GM23248 (cell line): ENCODE results near the gene WNT10A. TPM values are rescaled to one million over a fixed set of nuclear protein-coding genes. Genes with fewer than 3 reads are reported as not detected.
A peak's percentile ranks its signal among the peaks of the same experiment; 100 is the strongest.

Experiments used
- DNase-seq: peaks from one replicate; pipeline ENCODE4 v3.0.0-alpha.2; 2015
- H2AFZ ChIP-seq: fragments of 200-600 bp; sonication (generic); 2 replicates; pipeline ENCODE4 v1.6.1; 2016; ENCODE audit warnings: antibody characterized with exemption
- H3F3A ChIP-seq: fragments of 200-600 bp; sonication (generic); 2 replicates; pipeline ENCODE4 v1.6.1; 2016; ENCODE audit warnings: mild to moderate bottlenecking, antibody characterized with exemption, mixed run types; ENCODE audit not compliant: insufficient read depth
- H3K27ac ChIP-seq: fragments of 200-600 bp; sonication (generic); 2 replicates; pipeline ENCODE4 v1.5.1; 2016; ENCODE audit warnings: mild to moderate bottlenecking
- H3K27me3 ChIP-seq: fragments of 200-600 bp; sonication (generic); replicated peaks from 2 replicates; pipeline ENCODE4 v1.6.1; 2016; ENCODE audit warnings: mild to moderate bottlenecking; ENCODE audit not compliant: insufficient read depth
- H3K36me3 ChIP-seq: fragments of 200-600 bp; sonication (generic); 2 replicates; pipeline ENCODE4 v1.6.1; 2016; ENCODE audit warnings: low read depth, mild to moderate bottlenecking
- H3K4me1 ChIP-seq: fragments of 200-600 bp; sonication (generic); 2 replicates; pipeline ENCODE4 v1.6.1; 2016; ENCODE audit warnings: mild to moderate bottlenecking; ENCODE audit not compliant: insufficient read depth
- H3K4me2 ChIP-seq: fragments of 200-600 bp; sonication (generic); one replicate; pipeline ENCODE4 v1.6.1; 2016; ENCODE audit warnings: mild to moderate bottlenecking; ENCODE audit not compliant: unreplicated experiment
- H3K4me3 ChIP-seq: fragments of 200-600 bp; sonication (generic); 2 replicates; pipeline ENCODE4 v1.5.1; 2016; ENCODE audit warnings: mild to moderate bottlenecking
- H3K79me2 ChIP-seq: fragments of 200-600 bp; sonication (generic); 2 replicates; pipeline ENCODE4 v1.6.1; 2016; ENCODE audit warnings: mild to moderate bottlenecking; ENCODE audit not compliant: insufficient read depth
- H3K9ac ChIP-seq: fragments of 200-600 bp; sonication (generic); 2 replicates; pipeline ENCODE4 v1.6.1; 2016; ENCODE audit warnings: mild to moderate bottlenecking
- H3K9me2 ChIP-seq: fragments of 200-600 bp; sonication (generic); 2 replicates; pipeline ENCODE4 v1.6.1; 2016; ENCODE audit warnings: mixed run types, mild to moderate bottlenecking, moderate library complexity; ENCODE audit not compliant: insufficient read depth
- H3K9me3 ChIP-seq: fragments of 200-600 bp; sonication (generic); one replicate; pipeline ENCODE4 v1.6.1; 2017; ENCODE audit warnings: low read depth
- H4K20me1 ChIP-seq: fragments of 200-600 bp; sonication (generic); 2 replicates; pipeline ENCODE4 v1.6.0; 2016; ENCODE audit not compliant: insufficient read depth
- EZH2 ChIP-seq: fragments of 200-600 bp; sonication (generic); IDR thresholded peaks from 2 replicates; pipeline ENCODE4 v1.6.1; 2018; ENCODE audit warnings: antibody characterized with exemption, mild to moderate bottlenecking; ENCODE audit not compliant: insufficient read depth, poor library complexity, severe bottlenecking
- EZH2phosphoT487 ChIP-seq: fragments of 200-600 bp; sonication (generic); IDR thresholded peaks from 2 replicates; pipeline ENCODE4 v1.6.1; 2018; ENCODE audit warnings: antibody characterized with exemption, moderate library complexity, mild to moderate bottlenecking, low read depth; ENCODE audit not compliant: insufficient read depth
- WGBS, 2 experiments: methylation state at CpG; one replicate each; pipeline ENCODE4 v1.1.6; 2015 to 2017; ENCODE audit warnings: low lambda C conversion rate in 2 of 2, low coverage in 1 of 2; ENCODE audit errors: missing lambda C conversion rate in 2 of 2; 5-methylcytosine and 5-hydroxymethylcytosine counted together
- in situ Hi-C: fragments of 300-500 bp; cut with MboI; formaldehyde crosslinking; loops from 2 replicates; pipeline ENCODE4 v1.15.0; 2020
- polyA plus RNA-seq: library from polyadenylated mRNA; unstranded; fragments of >200 nt; fragmentation: Nextera tagmentation; extraction: Ambion mirVana; gene quantifications from 2 replicates; pipeline ENCODE4 v1.2.1, GENCODE V29; 2016
- total RNA-seq: library from RNA; depleted of rRNA; stranded (reverse); fragments of >200 nt; shearing (Covaris generic); gene quantifications from 2 replicates; pipeline ENCODE4 v1.2.3, GENCODE V29; 2014

WNT10A gene
- total and polyA plus RNA-seq, 2 experiments from 2014 or later: not detected

GRCh38 chr2:218851286-218851685, 29.4 kb upstream of the WNT10A start:
- no peaks in the 10 kb centered on the region for H3K36me3 ChIP-seq
- DNase-seq: no peak
- H3K27me3 ChIP-seq: no peaks in the 10 kb centered on the region; the same call in 1 of the 2 replicates
- H3K4me1 ChIP-seq: no peaks in the 10 kb centered on the region
- in situ Hi-C loops: no loop called here
- no peaks in the 10 kb centered on the region for H3K9me2 ChIP-seq
- H3K27ac ChIP-seq: no peak overlapping the region
- H3K9me3 ChIP-seq: no peaks in the 10 kb centered on the region
- WGBS, 2 experiments: 29% methylated on average over 3 of the region's 3 CpGs
- H2AFZ ChIP-seq: no peak overlapping the region
- H3K79me2 ChIP-seq: no peaks in the 10 kb centered on the region
- H3K4me3 ChIP-seq: no peak overlapping the region
- no peak overlapping the region for H3K9ac ChIP-seq
- H4K20me1 ChIP-seq: no peaks in the 10 kb centered on the region
- no peaks in the 10 kb centered on the region for H3F3A ChIP-seq
- no peak overlapping the region for H3K4me2 ChIP-seq
- TF ChIP-seq EZH2phosphoT487 (no peak), EZH2 (no peak)

GRCh38 chr2:218852911-218853667, 27.6 kb upstream of the WNT10A start:
- TF ChIP-seq EZH2: no peak
- TF ChIP-seq EZH2phosphoT487: no peak
- no peak overlapping the region for H2AFZ ChIP-seq
- no peak overlapping the region for H3K27ac ChIP-seq
- H3K4me3 ChIP-seq: no peak overlapping the region
- no peaks in the 10 kb centered on the region for H3K9me3 ChIP-seq
- no peaks in the 10 kb centered on the region for H4K20me1 ChIP-seq
- no peak overlapping the region for H3K9ac ChIP-seq
- no peaks in the 10 kb centered on the region for H3K79me2 ChIP-seq
- WGBS, 2 experiments: 25 to 26% methylated on average over 16 of the region's 16 CpGs
- H3K4me2 ChIP-seq: no peak overlapping the region
- peaks cover 7% of the 10 kb centered on the region for H3K27me3 ChIP-seq
- no peaks in the 10 kb centered on the region for H3K9me2 ChIP-seq
- H3F3A ChIP-seq: no peaks in the 10 kb centered on the region
- no peaks in the 10 kb centered on the region for H3K36me3 ChIP-seq
- DNase-seq: peak; percentile 69
- in situ Hi-C loops: no loop called here
- no peaks in the 10 kb centered on the region for H3K4me1 ChIP-seq

- Histone ChIP-seq H3K27ac (no peak overlapping the region), H3K9me3 (no peaks in the 10 kb centered on the region), H3F3A (no peaks in the 10 kb centered on the region), H3K79me2 (no peaks in the 10 kb centered on the region), H3K9me2 (no peaks in the 10 kb centered on the region), H2AFZ (no peak overlapping the region), H3K27me3 (peaks cover 14% of the 10 kb centered on the region), H3K36me3 (no peaks in the 10 kb centered on the region), H3K4me1 (no peaks in the 10 kb centered on the region), H4K20me1 (no peaks in the 10 kb centered on the region), H3K4me3 (no peak overlapping the region), H3K4me2 (no peak overlapping the region), H3K9ac (no peak overlapping the region)
- in situ Hi-C loops: no loop called here
- DNase-seq: peak; percentile 57
- 43 to 44% methylated on average over 5 of the region's 5 CpGs for WGBS, 2 experiments
- TF ChIP-seq EZH2phosphoT487 (no peak), EZH2 (no peak)
Observed at GRCh38 chr2:218853766-218854165, 26.9 kb upstream of the WNT10A start.

- Histone ChIP-seq H3K9me3 (no peaks in the 10 kb centered on the region), H3K9ac (no peak overlapping the region), H3K9me2 (no peaks in the 10 kb centered on the region), H3K27ac (no peak overlapping the region), H3K4me2 (no peak overlapping the region), H3K4me3 (no peak overlapping the region), H3K27me3 (peaks cover 21% of the 10 kb centered on the region), H3K36me3 (no peaks in the 10 kb centered on the region), H3K79me2 (no peaks in the 10 kb centered on the region), H4K20me1 (no peaks in the 10 kb centered on the region), H2AFZ (no peak overlapping the region), H3F3A (no peaks in the 10 kb centered on the region), H3K4me1 (no peaks in the 10 kb centered on the region)
- 75 to 78% methylated on average over 5 of the region's 5 CpGs for WGBS, 2 experiments
- in situ Hi-C loops: no loop called here
- no peak for DNase-seq
- TF ChIP-seq EZH2phosphoT487: no peak
- no peak for TF ChIP-seq EZH2
Observed at GRCh38 chr2:218854860-218855259, 25.8 kb upstream of the WNT10A start.
